HL-60 (cell line): Measurements from ENCODE around the gene LCE7A.

ENCODE experiments used
- CTCF ChIP-seq: IDR thresholded peaks from one replicate; pipeline ENCODE4 v1.5.1; 2011; ENCODE audit warnings: low read length, control low read depth, inconsistent platforms; ENCODE audit not compliant: insufficient read depth
- POLR2AphosphoS5 ChIP-seq: IDR thresholded peaks from 2 replicates; pipeline ENCODE4 v1.6.1; 2012; ENCODE audit warnings: low read depth
- REST ChIP-seq: IDR thresholded peaks from 2 replicates; pipeline ENCODE4 v1.6.1; 2012; ENCODE audit warnings: low read depth; ENCODE audit not compliant: insufficient replicate concordance

- no peak for TF ChIP-seq CTCF
- TF ChIP-seq REST: no peak
- no peak for TF ChIP-seq POLR2AphosphoS5
Observed at GRCh38 chr1:152871731-152872126, 11.9 kb downstream of the LCE7A start.
